Activated T-cell treated with anti-CD3 and anti-CD28 coated beads for 48 hours (primary cell): ENCODE data around the gene APMAP.

Source experiments
- DNase-seq: peaks from one replicate; pipeline ENCODE4 v3.0.0-alpha.2; 2020; ENCODE audit warnings: low read depth

APMAP gene

GRCh38 chr20:24965065-24965919, 27.3 kb downstream of the APMAP start:
- no peak for DNase-seq

GRCh38 chr20:24964506-24964840, 28.1 kb downstream of the APMAP start:
- no peak for DNase-seq

- no peak for DNase-seq
Observed at GRCh38 chr20:24963672-24964505, 28.7 kb downstream of the APMAP start.

GRCh38 chr20:24962510-24962909, 30.0 kb downstream of the APMAP start:
- no peak for DNase-seq

GRCh38 chr20:24962182-24962492, 30.4 kb downstream of the APMAP start:
- no peak for DNase-seq

GRCh38 chr20:24961384-24962181, 31.0 kb downstream of the APMAP start:
- DNase-seq, result no peak

- no peak for DNase-seq
Observed at GRCh38 chr20:24960861-24961260, 31.7 kb downstream of the APMAP start.

GRCh38 chr20:24960302-24960801, 32.2 kb downstream of the APMAP start:
- no peak for DNase-seq

GRCh38 chr20:24959591-24960301, 32.8 kb downstream of the APMAP start:
- DNase-seq, result no peak

- no peak for DNase-seq
Observed at GRCh38 chr20:24958506-24959385, 33.8 kb downstream of the APMAP start.

- DNase-seq, result no peak
Observed at GRCh38 chr20:24957326-24958016, 35.1 kb downstream of the APMAP start.

- no peak for DNase-seq
Observed at GRCh38 chr20:24956001-24956841, 36.3 kb downstream of the APMAP start.

GRCh38 chr20:24955045-24955444, 37.5 kb downstream of the APMAP start:
- DNase-seq, result no peak

GRCh38 chr20:24954566-24954965, 38.0 kb downstream of the APMAP start:
- no peak for DNase-seq

GRCh38 chr20:24954151-24954550, 38.4 kb downstream of the APMAP start:
- no peak for DNase-seq

- no peak for DNase-seq
Observed at GRCh38 chr20:24953621-24954133, 38.9 kb downstream of the APMAP start.

GRCh38 chr20:24953209-24953575, 39.4 kb downstream of the APMAP start:
- no peak for DNase-seq

GRCh38 chr20:24952376-24953208, 40.0 kb downstream of the APMAP start:
- no peak for DNase-seq
